WTC11 (cell line): ENCODE results near the gene CD6.

Experiments
- JAZF1 ChIP-seq: fragments of 250-450 bp; sonication (Bioruptor Pico); IDR thresholded peaks from 2 replicates; pipeline ENCODE4 v1.9.0; 2021; ENCODE audit warnings: moderate library complexity, mild to moderate bottlenecking, inconsistent platforms
- SP1 ChIP-seq: sonication (generic); formaldehyde crosslinking; conservative IDR thresholded peaks from 2 replicates; pipeline ENCODE4 v1.8.1; 2022; ENCODE audit warnings: missing genetic modification reagents
- TCF7 ChIP-seq: sonication (generic); formaldehyde crosslinking; IDR thresholded peaks from 2 replicates; pipeline ENCODE4 v1.8.0; 2022; ENCODE audit warnings: mild to moderate bottlenecking, low read depth, missing genetic modification reagents, moderate library complexity

DNA sequence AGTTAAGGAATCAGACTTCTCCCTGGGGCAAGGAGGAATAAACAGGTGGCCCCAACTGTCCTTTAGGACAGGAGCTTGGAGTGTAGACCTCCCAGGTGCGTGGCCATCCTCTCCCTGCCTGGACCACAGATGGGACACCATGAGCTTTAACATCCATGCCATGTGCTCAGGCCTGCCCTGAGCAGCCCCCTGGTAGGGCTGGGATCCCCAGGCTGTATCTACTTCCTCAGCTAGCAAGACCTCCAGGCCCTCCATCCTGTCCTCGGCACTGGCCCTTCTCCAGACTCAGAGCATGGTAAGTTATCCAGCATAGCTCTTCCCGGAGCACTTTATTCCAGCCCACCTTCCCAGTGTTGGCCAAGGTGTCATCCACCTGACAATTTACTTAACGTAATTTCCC, 5.7 kb downstream of the CD6 start:
- TF ChIP-seq TCF7 (CRISPR knock-in tag) (no peak), JAZF1 (CRISPR knock-in tag) (no peak), SP1 (CRISPR knock-in tag) (no peak)
